Measurements from ENCODE around the gene KCNMB1. TPM values are rescaled to one million over a fixed set of nuclear protein-coding genes. Genes with fewer than 3 reads are reported as not detected.

Gene KCNMB1
- polyA plus RNA-seq, 1 donor (not counting 4 experiments of a cell fraction or from before 2014, with no cell fraction given) = not detected

DNA sequence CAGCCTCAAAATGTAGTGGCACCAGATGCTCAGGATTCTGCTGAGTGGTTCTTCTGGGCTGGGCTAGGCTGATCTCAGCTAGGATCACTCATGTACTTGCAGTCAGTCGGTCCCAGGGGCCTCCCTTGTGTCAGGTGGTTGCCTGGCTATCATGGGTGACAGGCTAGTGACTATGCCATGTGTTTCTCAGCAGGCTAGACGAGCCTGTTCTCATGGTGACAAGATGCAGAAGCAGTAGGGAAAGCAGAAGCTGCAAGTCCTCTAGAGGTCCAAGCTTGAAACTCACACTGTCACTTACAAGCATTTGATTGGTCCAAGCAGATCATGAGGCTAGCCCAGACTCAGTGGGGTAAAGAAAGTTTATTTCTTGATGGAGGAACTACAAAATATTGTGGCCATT lies 15.2 kb upstream of the KCNMB1 start:
- DNase-seq (ENCODE audit: low read depth, low spot score) (no peak), FAIRE-seq (no peak)
- H3K27ac ChIP-seq (ENCODE audit: control insufficient read depth, insufficient read depth, low read length) = no peak overlapping the region
- no peak overlapping the region for H3K9ac ChIP-seq (ENCODE audit: control insufficient read depth, extremely low read depth, insufficient read depth, low read length)
- no peaks in the 10 kb centered on the region for H4K20me1 ChIP-seq (ENCODE audit: control insufficient read depth, extremely low read depth, insufficient read depth, low read length)
- TF ChIP-seq CTCF (optimal IDR thresholded peaks at IDR 0.05 in 1 of 3, IDR thresholded peaks at IDR 0.05 in 1 of 3, conservative IDR thresholded peaks at IDR 0.05 in 1 of 3; ENCODE audit: extremely low read depth in 1 of 3, insufficient read depth in 2 of 3, low read length in 3 of 3) = no peak
- TF ChIP-seq EZH2 (IDR thresholded peaks at IDR 0.05; ENCODE audit: low read length) = no peak
- H3K36me3 ChIP-seq (ENCODE audit: control insufficient read depth in 2 of 2, extremely low read depth in 1 of 2, insufficient read depth in 2 of 2, low read length in 2 of 2) = no peaks in the 10 kb centered on the region
- H3K9me1 ChIP-seq (ENCODE audit: control insufficient read depth, extremely low read depth, insufficient read depth, low read length) = no peaks in the 10 kb centered on the region
- H3K79me2 ChIP-seq (ENCODE audit: control insufficient read depth, insufficient read depth, low read length) = no peaks in the 10 kb centered on the region
- no peak overlapping the region for H3K4me2 ChIP-seq (ENCODE audit: control insufficient read depth, extremely low read depth, insufficient read depth, low read depth, low read length)
- H3K4me1 ChIP-seq (ENCODE audit: control insufficient read depth, extremely low read depth, insufficient read depth, low read length) = no peaks in the 10 kb centered on the region
- H2AFZ ChIP-seq (ENCODE audit: control insufficient read depth, low read length) = no peak overlapping the region
- no peaks in the 10 kb centered on the region for H3K9me3 ChIP-seq (ENCODE audit: control insufficient read depth, low read depth, low read length)
- no peak overlapping the region for H3K4me3 ChIP-seq (ENCODE audit: control insufficient read depth in 2 of 3, extremely low read depth in 1 of 3, insufficient read depth in 2 of 3, low read depth in 1 of 3, low read length in 3 of 3)
- dilution Hi-C loops (cut with MboI; ENCODE audit: extremely low pct_ligation_motif_present, low sequenced_read_pairs) = no loop called here
- H3K27me3 ChIP-seq (ENCODE audit: control insufficient read depth, extremely low read depth, insufficient read depth, low read length) = no peaks in the 10 kb centered on the region

GRCh38 chr5:170403675-170404074 lies 14.5 kb upstream of the KCNMB1 start:
- TF ChIP-seq EZH2 (IDR thresholded peaks at IDR 0.05; ENCODE audit: low read length) (no peak), CTCF (optimal IDR thresholded peaks at IDR 0.05 in 1 of 3, IDR thresholded peaks at IDR 0.05 in 1 of 3, conservative IDR thresholded peaks at IDR 0.05 in 1 of 3; ENCODE audit: extremely low read depth in 1 of 3, insufficient read depth in 2 of 3, low read length in 3 of 3) (no peak)
- Histone ChIP-seq H2AFZ (ENCODE audit: control insufficient read depth, low read length) (no peak overlapping the region), H3K36me3 (ENCODE audit: control insufficient read depth in 2 of 2, extremely low read depth in 1 of 2, insufficient read depth in 2 of 2, low read length in 2 of 2) (no peaks in the 10 kb centered on the region), H4K20me1 (ENCODE audit: control insufficient read depth, extremely low read depth, insufficient read depth, low read length) (no peaks in the 10 kb centered on the region), H3K4me2 (ENCODE audit: control insufficient read depth, extremely low read depth, insufficient read depth, low read depth, low read length) (no peak overlapping the region), H3K4me3 (ENCODE audit: control insufficient read depth in 2 of 3, extremely low read depth in 1 of 3, insufficient read depth in 2 of 3, low read depth in 1 of 3, low read length in 3 of 3) (no peak overlapping the region), H3K27me3 (ENCODE audit: control insufficient read depth, extremely low read depth, insufficient read depth, low read length) (no peaks in the 10 kb centered on the region), H3K79me2 (ENCODE audit: control insufficient read depth, insufficient read depth, low read length) (no peaks in the 10 kb centered on the region), H3K9me3 (ENCODE audit: control insufficient read depth, low read depth, low read length) (no peaks in the 10 kb centered on the region), H3K9me1 (ENCODE audit: control insufficient read depth, extremely low read depth, insufficient read depth, low read length) (no peaks in the 10 kb centered on the region), H3K4me1 (ENCODE audit: control insufficient read depth, extremely low read depth, insufficient read depth, low read length) (no peaks in the 10 kb centered on the region), H3K27ac (ENCODE audit: control insufficient read depth, insufficient read depth, low read length) (no peak overlapping the region), H3K9ac (ENCODE audit: control insufficient read depth, extremely low read depth, insufficient read depth, low read length) (no peak overlapping the region)
- dilution Hi-C loops (cut with MboI; ENCODE audit: extremely low pct_ligation_motif_present, low sequenced_read_pairs) = no loop called here
- FAIRE-seq = no peak
- no peak for DNase-seq (ENCODE audit: low read depth, low spot score)
